Measurements from ENCODE around the gene SEC24D. TPM values are rescaled to one million over a fixed set of nuclear protein-coding genes. Genes with fewer than 3 reads are reported as not detected.
A peak's percentile ranks its signal among the peaks of the same experiment; 100 is the strongest.

The SEC24D gene
- total RNA-seq, 1 donor from 2014 or later = 23.7 TPM

DNA sequence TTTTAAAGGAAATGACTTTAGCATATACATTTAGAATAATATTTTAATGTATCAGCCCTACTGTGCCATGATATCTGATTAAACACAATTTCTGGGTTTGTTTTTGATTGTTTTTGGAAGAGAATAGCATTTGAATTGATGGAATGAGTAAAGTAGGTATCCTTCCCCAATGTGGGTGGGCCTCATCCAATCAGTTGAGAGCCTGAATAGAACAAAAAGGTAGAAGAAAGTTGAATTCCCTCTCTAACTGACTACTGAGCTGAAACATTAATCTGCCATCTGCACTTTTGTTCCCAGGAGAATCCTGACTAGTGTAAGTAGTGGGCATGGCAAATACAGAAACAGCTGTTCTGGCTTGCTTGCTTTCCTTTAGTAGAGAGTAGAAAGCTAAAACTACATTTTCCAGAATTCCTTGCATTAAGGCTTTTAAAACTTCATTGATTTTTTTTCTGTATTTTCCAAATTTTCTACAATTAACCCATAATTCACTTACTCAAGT is 9.7 kb upstream of the SEC24D start:
- intact Hi-C loops (cut with DNase I) = no loop called here
- no peak for DNase-seq (ENCODE audit: low spot score)

DNA sequence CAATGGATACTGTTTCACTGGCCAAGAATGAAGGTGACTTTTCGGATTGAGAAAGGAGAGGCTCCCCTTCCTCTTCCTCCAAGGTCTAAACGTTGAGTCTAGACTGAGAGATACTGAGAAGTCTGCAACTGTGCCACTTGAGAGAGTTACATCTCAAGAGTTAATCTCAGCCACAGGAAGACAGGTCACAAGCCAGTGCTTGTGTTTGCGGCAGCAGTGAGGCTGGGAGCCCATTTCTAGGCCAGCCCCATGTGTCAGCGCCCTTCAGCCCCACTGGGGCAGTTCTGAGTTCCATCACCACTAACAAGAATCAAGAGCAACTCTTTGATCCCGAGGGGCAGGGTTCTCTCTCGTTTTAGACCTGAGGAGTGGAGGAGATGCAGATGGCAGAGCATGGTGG is 7.3 kb upstream of the SEC24D start:
- intact Hi-C loops (cut with DNase I) = no loop called here
- no peak for DNase-seq (ENCODE audit: low spot score)

DNA sequence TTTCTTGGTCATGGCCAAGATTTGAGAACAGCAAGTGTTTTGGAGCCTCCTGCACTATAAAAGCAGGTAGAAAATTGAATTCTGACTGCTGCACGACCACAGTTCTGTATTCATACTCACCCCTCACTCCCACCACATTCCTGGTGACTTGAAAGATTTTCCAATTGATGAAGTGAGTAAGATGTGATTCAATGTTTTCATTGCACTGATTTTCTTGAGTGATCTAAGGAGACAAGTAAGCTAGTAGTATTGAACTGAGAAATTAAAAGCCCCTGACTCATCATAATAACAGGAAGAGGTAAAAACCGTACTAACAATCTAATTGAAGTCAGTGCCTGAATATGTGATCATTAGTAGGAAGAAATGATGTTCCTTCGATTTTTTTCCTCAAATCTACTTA is 6.1 kb upstream of the SEC24D start:
- DNase-seq (ENCODE audit: low spot score) = no peak
- intact Hi-C loops (cut with DNase I) = no loop called here

DNA sequence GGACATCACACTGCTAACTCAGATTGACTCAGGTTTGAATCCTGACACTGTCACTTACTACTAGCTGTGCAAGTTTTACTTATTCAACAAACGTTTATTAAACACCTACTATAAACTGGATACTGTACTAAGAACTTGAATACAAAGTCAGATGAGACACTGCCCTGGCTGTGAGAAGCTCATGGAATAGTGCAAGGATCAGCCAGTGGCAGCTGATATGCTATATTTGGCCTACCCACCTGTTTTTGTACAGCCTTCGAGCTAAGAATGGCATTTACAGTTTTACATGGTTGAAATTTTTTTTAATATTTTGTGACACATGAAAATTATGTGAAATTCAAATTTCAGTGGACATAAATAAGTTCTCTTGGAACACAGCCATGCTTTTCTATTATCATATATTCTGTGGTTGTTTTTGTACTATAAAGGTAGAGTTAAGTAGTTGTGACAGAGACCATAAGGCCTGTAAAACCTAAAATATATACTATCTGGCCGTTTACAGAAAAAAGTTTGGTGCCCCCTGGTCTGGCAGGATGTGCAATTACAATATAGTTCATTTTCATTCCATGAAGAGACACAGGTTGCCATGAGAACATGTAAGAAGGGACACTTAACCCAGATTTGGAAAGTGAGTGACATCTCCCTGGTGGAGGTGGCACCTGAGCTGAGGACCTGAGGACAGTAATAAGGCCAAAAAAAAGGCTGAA is 3.4 kb upstream of the SEC24D start:
- intact Hi-C loops (cut with DNase I) = no loop called here
- no peak for DNase-seq (ENCODE audit: low spot score)

DNA sequence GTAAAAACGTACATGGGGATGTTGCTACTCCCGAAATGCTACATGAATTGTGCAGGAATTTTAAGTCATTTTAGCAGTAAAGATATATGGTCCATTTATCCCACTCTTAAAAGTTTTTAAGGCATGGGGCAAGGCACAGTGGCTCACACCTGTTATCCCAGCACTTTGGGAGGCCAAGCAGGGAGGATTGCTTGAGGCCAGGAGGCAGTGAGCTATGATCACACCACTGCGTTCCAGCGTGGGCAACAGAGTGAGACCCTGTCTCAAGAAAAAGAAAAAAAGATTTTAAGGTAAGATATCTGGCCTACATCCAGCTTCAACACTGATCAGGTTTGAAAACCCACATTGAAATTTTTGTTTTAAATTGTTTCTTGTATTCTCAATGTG is 1.2 kb upstream of the SEC24D start:
- intact Hi-C loops (cut with DNase I) = no loop called here

DNA sequence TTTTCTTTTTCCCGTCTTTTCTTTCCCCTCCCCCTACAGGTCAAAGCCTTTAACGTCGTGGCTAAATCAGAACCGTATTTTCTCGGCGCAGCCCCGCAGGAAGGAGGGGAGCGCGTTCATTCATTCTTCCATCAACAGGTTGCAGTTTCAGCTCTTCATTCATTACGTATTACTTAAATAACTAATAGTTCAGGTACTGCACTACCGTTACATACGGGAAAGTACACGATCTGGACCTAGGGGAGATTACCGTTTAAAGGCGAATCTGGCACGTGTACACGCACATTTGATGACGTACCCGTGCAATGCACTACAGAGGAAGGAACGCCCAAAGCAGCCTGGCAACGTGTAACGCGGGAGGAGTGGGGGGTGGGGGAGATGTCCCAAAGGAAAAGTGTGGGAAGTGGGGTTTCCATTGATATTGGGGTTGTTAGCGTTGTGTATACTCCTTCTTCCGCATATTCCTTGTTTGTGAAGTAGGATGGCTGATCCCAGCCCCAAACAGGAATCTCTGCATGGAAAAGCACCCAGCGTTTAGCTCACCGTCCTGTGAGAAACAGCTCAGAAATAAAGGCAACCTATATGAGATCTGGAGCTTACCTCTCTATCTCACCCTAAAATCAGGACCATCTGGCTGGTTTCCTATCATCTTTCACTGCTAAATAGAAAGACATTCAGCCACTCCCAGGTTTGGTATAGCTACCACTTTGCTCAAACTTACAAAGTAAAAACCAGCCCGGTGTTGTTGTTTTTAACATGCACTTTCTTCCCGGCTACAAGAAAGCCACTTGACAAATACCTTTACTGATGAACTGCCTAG is 585 bp upstream of the SEC24D start:
- intact Hi-C loops (cut with DNase I) = no loop called here
- DNase-seq (ENCODE audit: low spot score) = no peak

More for the DNA sequence above, 1.2 kb upstream of the SEC24D start:
- DNase-seq (ENCODE audit: low spot score) = no peak

DNA sequence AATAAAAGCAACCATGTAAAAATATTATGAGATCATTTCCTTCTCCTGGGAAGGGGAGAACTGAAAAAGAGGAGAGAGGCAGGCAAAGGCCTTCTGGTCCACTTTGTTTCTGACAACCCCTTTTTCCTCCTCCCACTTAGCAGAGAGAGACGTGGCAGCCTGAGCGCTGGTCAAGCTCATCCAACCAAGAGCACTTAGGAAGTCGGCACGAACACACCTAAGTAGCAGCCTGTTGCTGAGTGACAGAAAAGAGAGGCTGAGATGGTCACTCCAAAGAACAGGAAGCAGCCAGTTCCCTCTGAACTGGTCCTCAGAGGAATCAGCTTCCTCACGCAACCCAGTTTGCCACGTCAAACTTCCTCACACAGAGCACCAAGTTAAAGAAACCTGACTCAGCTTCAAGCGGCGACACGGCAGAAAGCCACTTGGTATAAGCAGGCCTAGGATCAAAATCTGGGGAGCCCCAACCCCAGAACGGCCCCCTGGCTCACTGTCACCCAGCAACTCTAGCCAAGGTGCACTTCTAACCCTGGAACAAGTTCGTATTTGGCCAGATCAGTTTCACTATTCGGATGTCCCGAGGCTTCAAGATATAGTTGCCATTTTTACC is 861 bp downstream of the SEC24D start:
- intact Hi-C loops (cut with DNase I) = loop anchor here (5.0 kb wide), 1 partner anchor 63 kb away; no protein-coding TSS in a partner anchor
- DNase-seq (ENCODE audit: low spot score) = peak; percentile 91

DNA sequence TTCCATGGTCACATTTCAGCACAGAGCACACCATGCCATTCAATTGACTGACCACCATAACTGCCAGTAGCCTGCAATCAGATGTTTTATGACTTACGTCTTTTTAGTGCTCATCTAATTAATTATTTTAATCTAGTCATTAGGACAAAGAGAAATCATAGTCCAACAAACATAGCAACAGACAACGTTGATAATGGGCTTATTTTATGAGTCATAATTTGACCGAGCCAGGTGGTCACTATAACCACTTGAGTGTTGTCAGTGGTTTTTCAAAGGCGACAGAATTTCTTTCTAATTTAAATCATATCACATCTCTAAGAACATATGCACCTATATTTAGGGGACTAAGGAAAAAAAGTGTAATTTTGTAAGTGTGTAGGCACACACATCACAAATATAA is 1.9 kb downstream of the SEC24D start:
- no peak for DNase-seq (ENCODE audit: low spot score)
- intact Hi-C loops (cut with DNase I) = loop anchor here (5.0 kb wide), 1 partner anchor 62 kb away; no protein-coding TSS in a partner anchor

DNA sequence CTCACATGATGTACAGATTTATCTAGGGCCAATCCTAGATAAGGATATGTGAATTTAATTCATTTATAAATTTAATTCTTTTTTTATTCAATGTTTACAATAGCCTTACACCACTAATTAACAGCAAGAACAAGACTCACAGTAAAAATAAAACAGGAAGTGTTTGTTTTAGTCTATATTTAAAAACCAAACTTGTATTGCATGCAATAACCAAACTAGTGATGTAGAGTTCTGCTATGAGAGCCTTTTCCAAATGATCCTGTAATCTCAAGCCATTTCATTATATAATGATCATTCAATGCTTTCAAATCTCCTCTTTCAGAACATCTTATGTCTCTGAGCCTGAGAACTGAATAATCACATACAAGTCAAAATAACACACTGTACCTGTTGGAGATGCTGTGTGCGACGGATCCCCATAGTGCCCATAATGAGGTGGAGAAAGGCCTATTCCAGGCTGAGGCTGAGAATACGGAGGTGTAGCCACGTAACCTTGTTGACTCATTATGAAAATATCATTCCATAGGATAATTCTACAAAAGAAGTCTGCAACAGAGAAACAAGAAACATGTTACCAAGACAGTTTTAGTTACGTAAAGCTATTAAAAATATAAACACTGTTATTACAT is 2.6 kb downstream of the SEC24D start:
- intact Hi-C loops (cut with DNase I) = loop anchor here (5.0 kb wide), 1 partner anchor 61 kb away; no protein-coding TSS in a partner anchor
- DNase-seq (ENCODE audit: low spot score) = no peak

DNA sequence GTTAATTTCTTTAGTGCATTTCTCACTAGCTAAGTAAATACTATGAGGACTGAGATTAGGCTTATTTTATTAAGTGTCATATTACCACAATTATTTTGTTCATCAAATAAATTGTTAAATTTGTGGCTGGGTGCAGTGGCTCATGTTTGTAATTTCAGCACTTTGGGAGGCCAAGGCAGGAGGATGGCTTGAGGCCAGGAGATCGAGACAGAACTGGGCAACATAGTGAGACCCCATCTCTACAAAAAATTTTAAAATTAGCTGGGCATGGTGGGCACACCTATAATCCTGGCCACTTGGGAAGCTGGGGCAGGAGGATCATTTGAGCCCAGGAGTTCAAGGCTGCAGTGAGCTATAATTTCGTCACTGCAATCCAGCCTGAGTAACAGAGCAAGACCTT is 6.8 kb downstream of the SEC24D start:
- DNase-seq (ENCODE audit: low spot score) = no peak
- intact Hi-C loops (cut with DNase I) = no loop called here

DNA sequence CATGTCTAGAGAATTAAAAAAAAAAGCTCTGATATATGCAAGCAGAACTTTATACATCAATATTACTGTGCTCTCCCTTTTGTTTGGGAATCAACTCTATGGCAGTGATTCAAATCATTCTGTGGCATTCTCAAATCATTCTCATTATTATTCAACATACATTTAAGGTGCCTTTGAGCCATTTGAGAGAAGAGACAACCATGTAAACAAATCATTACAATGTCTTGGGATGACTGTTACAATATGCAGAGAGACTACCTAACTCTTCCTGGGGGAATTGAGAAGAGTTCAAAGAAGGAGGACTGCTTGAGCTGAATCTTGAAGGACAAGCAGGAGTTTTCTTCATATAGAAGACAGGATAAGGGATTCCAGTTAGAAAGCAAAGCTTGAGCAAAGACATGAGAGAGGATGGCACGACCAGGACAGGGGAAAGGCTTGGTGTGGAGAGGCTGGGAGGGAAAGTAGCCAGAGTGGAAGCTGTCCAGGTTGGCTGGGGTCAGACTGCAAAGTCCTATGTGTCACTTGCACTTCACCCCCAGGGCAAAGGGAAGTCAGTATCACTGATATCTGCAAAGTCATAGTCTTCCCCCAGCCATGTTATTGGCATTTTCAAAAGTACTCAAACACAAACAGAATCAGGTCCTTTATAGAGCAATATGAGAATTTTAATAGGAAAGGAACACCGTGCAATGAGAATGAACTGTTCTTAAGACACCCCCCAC is 9.0 kb downstream of the SEC24D start:
- DNase-seq (ENCODE audit: low spot score) = no peak

DNA sequence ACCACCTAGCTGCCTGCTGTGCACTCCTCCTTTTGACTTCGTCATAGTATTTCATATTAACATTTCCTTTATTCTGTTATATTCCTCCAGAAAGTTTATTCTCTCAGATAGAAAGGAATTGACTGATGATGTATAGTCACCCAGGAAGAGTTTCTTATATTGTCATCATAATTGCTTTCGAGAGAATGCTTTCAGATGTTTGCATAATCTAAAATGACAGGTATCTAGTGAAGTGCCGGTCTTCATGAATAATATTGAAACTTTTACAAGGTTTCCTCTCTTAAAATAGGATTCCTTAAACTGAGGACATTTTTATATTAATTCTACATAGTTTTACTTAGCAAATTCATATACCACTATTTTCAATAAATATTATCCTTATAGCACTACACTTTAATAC is 10.1 kb downstream of the SEC24D start:
- intact Hi-C loops (cut with DNase I) = no loop called here
- DNase-seq (ENCODE audit: low spot score) = no peak

More for the DNA sequence above, 9.0 kb downstream of the SEC24D start:
- intact Hi-C loops (cut with DNase I) = no loop called here

DNA sequence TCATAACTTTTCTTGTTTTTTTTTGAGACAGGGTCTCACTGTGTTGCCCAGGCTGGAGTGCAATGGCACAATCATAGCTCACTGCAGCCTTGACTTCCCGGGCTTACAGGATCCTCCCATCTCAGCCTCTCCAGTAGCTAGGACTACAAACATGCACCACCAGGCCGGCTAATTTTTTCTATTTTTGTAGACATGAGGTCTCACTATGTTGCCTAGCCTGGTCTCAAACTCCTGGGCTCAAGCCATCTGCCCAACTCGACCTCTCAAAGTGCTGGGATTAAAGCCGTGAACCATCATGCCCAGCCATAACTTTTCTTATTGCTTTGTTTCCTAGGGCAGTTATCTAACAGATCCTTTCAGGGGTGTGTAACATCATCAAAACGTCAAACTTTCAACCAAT is 11.8 kb downstream of the SEC24D start:
- intact Hi-C loops (cut with DNase I) = no loop called here
- DNase-seq (ENCODE audit: low spot score) = no peak

DNA sequence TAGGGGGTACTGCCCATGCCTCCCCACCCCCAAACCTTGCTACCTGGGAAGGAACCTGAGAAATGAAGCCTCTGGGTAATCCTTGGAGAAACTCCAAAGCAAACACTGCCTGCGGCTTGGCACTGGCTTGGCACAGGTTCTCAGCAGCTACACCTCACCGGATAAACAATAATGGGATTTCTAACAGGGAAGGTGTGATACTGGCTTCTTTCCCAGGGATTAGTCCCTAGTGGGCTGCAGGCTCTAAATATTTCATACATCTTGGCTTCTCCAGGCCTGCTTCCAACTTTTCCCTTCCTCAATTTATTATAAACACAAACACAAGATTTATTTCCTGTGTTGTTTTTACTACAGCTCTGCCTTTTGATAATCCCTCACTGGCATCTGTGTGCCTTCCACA is 12.5 kb downstream of the SEC24D start:
- intact Hi-C loops (cut with DNase I) = no loop called here
- DNase-seq (ENCODE audit: low spot score) = no peak

DNA sequence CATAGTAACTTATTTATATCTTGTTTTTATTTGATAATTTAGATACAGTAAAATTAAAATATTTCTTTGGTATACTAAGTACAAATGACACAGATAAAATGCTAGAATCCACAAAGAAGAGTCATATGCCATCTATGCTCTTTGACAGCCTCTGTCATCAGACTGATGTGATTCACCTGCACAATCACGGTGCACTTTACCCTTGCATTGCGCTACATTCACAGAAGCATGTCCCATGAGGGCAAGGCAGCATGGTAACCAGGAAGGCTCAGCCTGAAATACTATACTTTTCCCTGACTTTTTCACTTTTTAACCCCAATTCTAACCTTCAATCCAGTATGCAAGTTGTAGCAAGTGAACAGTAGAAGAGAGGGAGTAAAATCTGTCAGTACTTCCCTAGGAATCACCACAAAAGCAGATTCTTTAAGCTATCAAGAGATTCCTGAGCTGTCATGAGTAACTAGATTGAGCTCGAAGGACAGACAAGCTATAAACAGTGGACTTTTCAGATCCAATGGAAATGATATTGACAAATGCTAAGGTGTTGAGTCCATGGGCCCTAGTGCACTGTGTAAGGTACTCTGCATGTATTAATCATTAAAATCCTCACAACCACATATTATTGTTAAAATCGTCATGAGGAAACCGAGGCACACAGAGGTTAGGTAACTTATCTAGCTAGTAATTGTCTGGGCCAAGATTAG is 14.2 kb downstream of the SEC24D start:
- DNase-seq (ENCODE audit: low spot score) = no peak
- intact Hi-C loops (cut with DNase I) = no loop called here

DNA sequence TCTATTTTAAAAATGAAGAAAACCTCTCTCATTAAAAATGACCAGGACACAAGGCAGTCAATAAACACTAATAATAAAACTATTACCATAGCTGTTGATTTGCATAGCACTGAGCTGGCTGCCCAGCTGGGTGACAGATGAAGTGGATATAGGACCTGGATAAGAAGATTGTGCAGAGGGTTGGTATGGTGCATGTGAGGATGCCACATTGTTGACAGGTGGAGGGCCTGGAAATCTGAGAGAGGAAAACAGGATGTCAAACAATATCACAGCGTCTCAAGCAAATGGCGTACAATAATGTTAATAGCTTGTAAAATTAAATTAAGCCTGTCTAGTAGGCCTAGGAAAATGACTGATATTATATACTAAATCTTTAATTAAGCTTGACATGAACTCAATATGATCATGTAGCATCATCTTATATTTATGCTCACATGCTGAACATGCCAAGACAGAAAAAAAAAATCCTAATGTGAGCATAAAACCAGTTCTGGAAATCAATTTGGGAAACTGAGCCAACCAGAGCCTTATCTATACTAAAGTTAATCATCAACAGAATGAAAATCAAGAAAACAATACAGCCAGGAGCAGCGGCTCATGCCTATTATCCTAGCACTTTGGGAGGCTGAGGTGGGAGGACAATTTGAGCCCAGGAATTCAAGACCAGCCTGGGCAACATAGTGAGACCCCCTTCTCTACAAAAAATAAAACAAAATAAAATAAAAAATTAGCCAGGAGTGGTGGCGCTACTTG is 18.6 kb downstream of the SEC24D start:
- intact Hi-C loops (cut with DNase I) = no loop called here
- DNase-seq (ENCODE audit: low spot score) = no peak

DNA sequence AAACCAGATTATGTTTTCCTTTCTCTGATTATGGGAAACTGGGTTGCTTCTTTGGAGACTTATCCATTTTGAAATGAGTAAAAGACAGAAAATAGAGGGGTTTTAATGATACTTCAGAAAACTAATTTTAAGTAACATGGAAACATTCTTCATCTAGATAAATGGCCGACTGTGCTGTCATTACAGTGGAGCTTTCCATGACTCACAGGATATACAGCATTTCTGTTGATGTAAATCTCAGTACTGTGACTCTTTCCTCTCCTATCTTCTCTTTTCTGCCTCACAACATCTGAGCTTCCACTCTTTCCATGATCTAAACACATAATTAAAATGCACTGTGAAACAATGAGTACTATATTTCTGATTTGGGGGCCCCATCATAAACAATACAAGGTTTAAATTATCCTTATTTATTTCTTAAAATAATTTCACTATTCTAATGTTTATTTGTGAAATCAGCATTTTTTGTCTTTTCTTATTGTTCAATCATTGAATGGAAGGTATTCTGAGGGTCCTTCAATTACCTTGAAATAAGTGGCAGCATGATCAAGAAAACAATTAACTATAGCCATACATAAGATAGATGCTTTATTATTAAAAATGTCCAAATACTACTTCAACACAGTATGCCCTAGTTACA is 19.3 kb downstream of the SEC24D start:
- intact Hi-C loops (cut with DNase I) = no loop called here
- no peak for DNase-seq (ENCODE audit: low spot score)

DNA sequence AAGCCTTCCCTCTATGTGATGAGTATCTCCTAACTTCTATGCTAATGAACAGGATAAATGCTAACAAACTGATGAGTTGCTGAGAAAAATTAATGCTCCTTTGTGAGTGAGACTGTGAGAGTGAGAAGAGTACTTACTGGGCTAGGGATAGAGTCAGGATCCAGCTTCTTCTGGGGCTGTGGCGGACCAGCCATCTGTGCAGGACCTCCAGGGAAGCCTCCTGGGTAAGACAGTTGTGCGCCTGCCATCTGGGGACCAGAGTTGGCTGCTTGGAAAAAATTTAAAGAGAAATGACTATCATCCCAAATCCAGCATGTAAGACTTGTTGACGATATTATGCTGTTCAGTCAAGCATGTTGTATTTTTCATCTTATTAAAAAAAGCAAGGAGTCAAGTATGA is 21.0 kb downstream of the SEC24D start:
- intact Hi-C loops (cut with DNase I) = no loop called here
- no peak for DNase-seq (ENCODE audit: low spot score)

Data from cardiac septum (tissue), 1 donor.